H1 (cell line): ENCODE results near the gene C1QTNF1. TPM values are rescaled to one million over a fixed set of nuclear protein-coding genes. Genes with fewer than 3 reads are reported as not detected.

ENCODE experiments used
- CHD7 ChIP-seq: fragments of 300-600 bp; sonication (generic); IDR thresholded peaks from 2 replicates; pipeline ENCODE4 v1.7.1; 2012; ENCODE audit warnings: low read length, moderate library complexity, mild to moderate bottlenecking, inconsistent platforms; ENCODE audit not compliant: insufficient replicate concordance
- EP300 ChIP-seq, 2 experiments: IDR thresholded peaks; 1 replicate in 1 of 2; 2 replicates in 1 of 2; pipeline ENCODE4 v1.6.1; 2011 to 2012; ENCODE audit warnings: low read depth in 2 of 2, low read length in 2 of 2, mild to moderate bottlenecking in 2 of 2, borderline replicate concordance in 1 of 2, inconsistent platforms in 1 of 2, moderate library complexity in 1 of 2
- JUN ChIP-seq: IDR thresholded peaks from 2 replicates; pipeline ENCODE4 v1.6.1; 2011; ENCODE audit warnings: low read depth, mild to moderate bottlenecking, improper control_type of control experiment, low read length
- KDM1A ChIP-seq: fragments of 200-600, 300-600 bp; sonication (generic); IDR thresholded peaks from 2 replicates; pipeline ENCODE4 v1.7.1; 2016; ENCODE audit warnings: mild to moderate bottlenecking, low read length, borderline replicate concordance
- KDM4A ChIP-seq: IDR thresholded peaks from one replicate; pipeline ENCODE4 v1.7.1; 2012; ENCODE audit warnings: low read depth, mild to moderate bottlenecking, moderate library complexity, low read length, inconsistent platforms; ENCODE audit not compliant: severe bottlenecking
- KDM5A ChIP-seq: fragments of 200-600 bp; IDR thresholded peaks from 2 replicates; pipeline ENCODE4 v1.7.1; 2012; ENCODE audit warnings: mild to moderate bottlenecking, low read length, inconsistent platforms, mixed read lengths
- SIX5 ChIP-seq: IDR thresholded peaks from 2 replicates; pipeline ENCODE4 v1.6.1; 2011; ENCODE audit warnings: mild to moderate bottlenecking, low read depth, low read length
- SP1 ChIP-seq: IDR thresholded peaks from 2 replicates; pipeline ENCODE4 v1.6.1; 2011; ENCODE audit warnings: low read depth, low read length
- SP2 ChIP-seq: IDR thresholded peaks from 2 replicates; pipeline ENCODE4 v1.6.1; 2012; ENCODE audit warnings: mild to moderate bottlenecking, low read length, inconsistent platforms
- SRF ChIP-seq: IDR thresholded peaks from 2 replicates; pipeline ENCODE4 v1.6.1; 2011; ENCODE audit warnings: mild to moderate bottlenecking, low read depth, low read length, moderate library complexity
- SUZ12 ChIP-seq: fragments of 200-600 bp; sonication (generic); IDR thresholded peaks from 2 replicates; pipeline ENCODE4 v1.6.1; 2012; ENCODE audit warnings: mild to moderate bottlenecking, inconsistent platforms, low read length, moderate library complexity, mixed read lengths
- polyA plus RNA-seq, 7 experiments: library from polyadenylated mRNA; depleted of rRNA in 3 of 7; stranded (reverse) in 5 of 7; unstranded in 2 of 7; fragments of >200 nt in 5 of 7; fragments of 200-250 nt in 2 of 7; gene quantifications; 1 replicate in 5 of 7; 2 replicates in 1 of 7; 4 replicates in 1 of 7; pipeline versions ENCODE4 v1.2.1 to v1.2.3, GENCODE V29; 2011 to 2013; ENCODE audit warnings: missing spikeins in 2 of 7, mixed read lengths in 2 of 7
- total RNA-seq: library from RNA; stranded (reverse); fragmentation: NEBNext Ultra II Directional; extraction: Animal tissue kit (Norgen Biotek cat#: 25700); gene quantifications from 2 replicates; pipeline ENCODE4 v1.2.1, GENCODE V29; 2021

Gene C1QTNF1
- total and polyA plus RNA-seq, 2 of the 8 experiments (the other 6 are each of a cell fraction or from before 2014, with no cell fraction given): 1.5 to 2.5 TPM

- TF ChIP-seq CHD7 (no peak), EP300 (IDR thresholded peaks at IDR 0.05; ENCODE audit: borderline replicate concordance in 1 of 2, low read depth in 2 of 2, low read length in 2 of 2) (no peak), SP1 (no peak), SUZ12 (no peak), KDM5A (no peak), SP2 (no peak), SIX5 (no peak), KDM4A (no peak), SRF (no peak), KDM1A (no peak), JUN (no peak)
These were observed 64.5 kb downstream of the C1QTNF1 start (continued) for GRCh38 chr17:79088247-79088996.
